Measurements from ENCODE around the gene SETD2.

Gene SETD2

DNA sequence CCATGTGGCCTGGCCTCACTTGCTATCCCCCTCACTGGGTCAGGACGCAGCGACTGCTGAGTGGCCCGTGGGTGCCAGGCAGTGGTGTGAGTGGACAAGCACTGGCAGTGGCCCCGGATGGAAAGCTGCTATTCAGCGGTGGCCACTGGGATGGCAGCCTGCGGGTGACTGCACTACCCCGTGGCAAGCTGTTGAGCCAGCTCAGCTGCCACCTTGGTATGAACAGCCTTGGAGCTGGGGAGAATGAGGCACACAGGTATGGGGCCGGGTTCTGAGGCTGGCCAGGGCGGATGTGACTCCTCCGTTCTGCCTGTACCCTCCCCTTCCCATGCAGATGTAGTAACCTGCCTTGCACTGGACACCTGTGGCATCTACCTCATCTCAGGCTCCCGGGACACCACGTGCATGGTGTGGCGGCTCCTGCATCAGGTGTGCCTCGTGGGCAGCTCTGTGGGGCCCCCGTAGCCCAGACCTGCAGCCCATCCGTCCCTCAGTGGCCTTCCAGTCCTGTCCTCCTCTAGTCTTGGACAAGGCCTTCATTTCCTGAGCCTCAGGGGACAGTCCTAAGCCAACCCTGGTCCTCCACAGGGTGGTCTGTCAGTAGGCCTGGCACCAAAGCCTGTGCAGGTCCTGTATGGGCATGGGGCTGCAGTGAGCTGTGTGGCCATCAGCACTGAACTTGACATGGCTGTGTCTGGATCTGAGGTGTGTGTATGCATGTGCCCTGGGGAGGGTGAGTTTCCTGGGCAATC lies 156.3 kb downstream of the SETD2 start:
- no peak for DNase-seq

DNA sequence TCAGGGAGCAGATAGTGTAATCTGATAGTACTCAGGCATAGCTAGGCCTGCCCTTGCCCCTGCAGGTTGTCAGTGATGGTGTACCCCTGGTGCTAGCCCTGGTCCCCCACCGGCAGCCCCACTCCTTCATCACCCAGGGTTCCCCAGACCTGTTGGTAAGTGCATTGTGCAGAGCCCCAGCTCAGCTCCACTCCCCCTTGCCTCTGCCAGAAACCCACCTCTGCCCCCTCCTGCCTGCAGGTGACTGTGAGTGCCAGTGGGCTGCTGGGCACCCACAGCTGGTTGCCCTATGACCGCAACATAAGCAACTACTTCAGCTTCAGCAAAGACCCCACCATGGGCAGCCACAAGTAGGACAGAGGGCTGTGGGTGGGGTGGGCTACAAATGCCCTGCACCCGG lies 156.9 kb downstream of the SETD2 start:
- DNase-seq: no peak

DNA sequence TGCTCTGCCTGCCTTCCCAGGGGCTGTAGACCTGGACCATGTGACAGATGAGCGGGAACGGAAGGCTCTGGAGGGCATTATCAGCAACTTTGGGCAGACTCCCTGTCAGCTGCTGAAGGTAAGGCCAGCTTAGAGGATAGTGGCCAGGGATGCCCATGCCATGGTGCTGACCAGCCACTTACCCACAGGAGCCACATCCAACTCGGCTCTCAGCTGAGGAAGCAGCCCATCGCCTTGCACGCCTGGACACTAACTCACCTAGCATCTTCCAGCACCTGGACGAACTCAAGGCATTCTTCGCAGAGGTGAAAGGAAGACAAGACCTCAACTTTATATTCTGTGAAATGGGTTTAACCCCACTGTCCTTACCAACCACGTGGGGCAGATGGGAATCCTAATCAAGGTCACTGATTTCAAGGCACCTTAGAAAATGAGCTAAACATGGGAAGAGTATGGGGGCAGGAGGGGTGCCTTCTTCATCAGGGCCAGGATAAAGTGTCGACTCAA lies 157.7 kb downstream of the SETD2 start:
- DNase-seq: no peak

DNA sequence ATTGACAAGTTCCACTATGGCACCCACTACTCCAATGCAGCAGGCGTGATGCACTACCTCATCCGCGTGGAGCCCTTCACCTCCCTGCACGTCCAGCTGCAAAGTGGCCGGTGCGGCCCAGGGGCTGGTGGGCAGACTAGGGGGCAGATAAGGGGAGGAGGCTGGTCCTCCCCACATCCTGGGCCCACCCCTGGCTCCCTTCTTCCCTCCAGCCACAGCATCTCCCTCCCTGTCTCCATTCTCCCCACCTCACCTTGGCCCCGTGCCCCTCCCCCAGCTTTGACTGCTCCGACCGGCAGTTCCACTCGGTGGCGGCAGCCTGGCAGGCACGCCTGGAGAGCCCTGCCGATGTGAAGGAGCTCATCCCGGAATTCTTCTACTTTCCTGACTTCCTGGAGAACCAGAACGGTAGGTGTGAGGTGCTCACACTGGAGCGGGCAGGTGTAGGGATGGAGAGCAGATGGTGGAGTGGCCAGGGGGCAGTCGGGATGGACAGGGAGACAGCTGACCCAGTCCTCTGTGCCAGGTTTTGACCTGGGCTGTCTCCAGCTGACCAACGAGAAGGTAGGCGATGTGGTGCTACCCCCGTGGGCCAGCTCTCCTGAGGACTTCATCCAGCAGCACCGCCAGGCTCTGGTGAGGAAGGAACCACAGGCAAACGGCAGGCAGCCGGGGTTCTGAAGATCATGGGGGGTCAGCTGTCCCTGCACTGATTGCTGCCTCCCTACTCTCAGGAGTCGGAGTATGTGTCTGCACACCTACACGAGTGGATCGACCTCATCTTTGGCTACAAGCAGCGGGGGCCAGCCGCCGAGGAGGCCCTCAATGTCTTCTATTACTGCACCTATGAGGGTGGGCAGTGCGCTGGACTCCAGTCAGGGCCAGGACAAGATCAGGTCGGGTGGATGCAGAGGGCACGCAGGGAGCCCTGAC lies 158.4 kb downstream of the SETD2 start:
- no peak for DNase-seq

GRCh38 chr3:47004369-47005211 lies 159.3 kb downstream of the SETD2 start:
- DNase-seq: no peak

DNA sequence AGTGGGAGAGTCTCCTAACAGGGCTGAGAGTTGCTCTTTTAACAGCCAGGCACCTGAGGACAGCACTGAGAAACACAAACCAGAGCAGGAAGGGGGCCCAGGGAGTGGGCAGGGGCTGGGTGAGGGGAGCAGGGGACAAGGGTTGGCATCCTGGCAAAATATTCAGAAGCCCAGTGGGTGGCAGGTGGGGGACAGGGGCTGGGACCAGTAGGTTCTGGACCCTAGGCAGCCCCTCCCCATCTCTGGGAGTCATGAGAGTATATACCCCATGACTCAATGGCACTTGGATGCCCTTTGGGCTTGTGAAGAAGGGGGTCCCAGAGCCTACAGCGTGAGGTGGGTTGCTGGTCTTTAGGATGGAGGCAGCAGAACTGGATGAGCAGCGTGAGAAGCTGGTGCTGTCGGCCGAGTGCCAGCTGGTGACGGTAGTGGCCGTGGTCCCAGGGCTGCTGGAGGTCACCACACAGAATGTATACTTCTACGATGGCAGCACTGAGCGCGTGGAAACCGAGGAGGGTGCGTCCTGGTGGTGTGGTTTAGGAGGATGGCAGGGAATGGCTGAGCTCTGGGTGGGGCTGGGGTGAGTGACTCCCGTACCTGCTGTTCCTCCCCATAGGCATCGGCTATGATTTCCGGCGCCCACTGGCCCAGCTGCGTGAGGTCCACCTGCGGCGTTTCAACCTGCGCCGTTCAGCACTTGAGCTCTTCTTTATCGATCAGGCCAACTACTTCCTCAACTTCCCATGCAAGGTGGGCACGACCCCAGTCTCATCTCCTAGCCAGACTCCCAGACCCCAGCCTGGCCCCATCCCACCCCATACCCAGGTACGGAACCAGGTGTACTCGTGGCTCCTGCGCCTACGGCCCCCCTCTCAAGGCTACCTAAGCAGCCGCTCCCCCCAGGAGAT lies 160.2 kb downstream of the SETD2 start:
- DNase-seq: no peak

- no peak for DNase-seq
Measured at GRCh38 chr3:47003056-47003410, 160.9 kb downstream of the SETD2 start.

DNA sequence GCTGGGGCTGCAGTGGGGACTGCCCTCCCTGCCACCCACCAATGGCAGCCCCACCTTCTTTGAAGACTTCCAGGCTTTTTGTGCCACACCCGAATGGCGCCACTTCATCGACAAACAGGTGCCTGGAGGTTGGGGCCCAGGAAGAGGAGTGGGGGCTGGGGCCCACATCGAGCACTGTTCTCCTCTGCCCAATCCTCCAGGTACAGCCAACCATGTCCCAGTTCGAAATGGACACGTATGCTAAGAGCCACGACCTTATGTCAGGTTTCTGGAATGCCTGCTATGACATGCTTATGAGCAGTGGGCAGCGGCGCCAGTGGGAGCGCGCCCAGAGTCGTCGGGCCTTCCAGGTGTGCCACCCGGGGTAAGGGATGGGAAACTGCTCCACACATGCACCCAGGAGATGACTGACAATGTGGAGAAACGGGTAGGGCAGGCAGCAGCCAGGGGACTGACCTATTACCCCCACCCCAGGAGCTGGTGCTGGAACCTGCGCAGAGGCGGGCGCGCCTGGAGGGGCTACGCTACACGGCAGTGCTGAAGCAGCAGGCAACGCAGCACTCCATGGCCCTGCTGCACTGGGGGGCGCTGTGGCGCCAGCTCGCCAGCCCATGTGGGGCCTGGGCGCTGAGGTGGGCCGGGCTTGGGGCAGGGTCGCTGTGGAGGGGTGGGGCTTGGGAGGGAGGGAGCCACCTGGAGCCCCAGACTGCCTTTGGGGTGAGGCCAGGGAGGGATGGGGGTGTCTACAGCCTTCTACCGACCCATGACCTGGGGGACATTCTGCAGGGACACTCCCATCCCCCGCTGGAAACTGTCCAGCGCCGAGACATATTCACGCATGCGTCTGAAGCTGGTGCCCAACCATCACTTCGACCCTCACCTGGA lies 161.5 kb downstream of the SETD2 start:
- DNase-seq: no peak

DNA sequence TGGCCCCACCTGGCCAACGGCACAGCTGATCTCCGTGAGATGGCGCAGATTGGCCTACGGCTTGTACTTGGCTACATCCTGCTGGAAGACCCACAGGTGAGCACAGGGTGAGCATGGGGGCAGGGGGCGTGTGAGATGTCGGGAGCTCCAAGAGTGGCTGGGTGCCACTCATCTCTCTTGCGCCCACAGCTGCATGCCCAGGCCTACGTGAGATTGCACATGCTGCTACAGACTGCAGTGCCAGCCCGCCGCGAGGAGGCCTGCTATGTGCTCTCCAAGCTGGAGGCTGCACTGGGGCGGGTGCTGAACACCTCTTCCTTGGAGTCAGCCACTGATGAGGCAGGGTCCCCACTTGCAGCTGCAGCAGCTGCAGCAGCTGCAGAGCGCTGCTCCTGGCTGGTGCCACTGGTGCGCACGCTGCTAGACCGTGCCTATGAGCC lies 162.2 kb downstream of the SETD2 start:
- no peak for DNase-seq

GRCh38 chr3:47000922-47001730 lies 162.8 kb downstream of the SETD2 start:
- no peak for DNase-seq

DNA sequence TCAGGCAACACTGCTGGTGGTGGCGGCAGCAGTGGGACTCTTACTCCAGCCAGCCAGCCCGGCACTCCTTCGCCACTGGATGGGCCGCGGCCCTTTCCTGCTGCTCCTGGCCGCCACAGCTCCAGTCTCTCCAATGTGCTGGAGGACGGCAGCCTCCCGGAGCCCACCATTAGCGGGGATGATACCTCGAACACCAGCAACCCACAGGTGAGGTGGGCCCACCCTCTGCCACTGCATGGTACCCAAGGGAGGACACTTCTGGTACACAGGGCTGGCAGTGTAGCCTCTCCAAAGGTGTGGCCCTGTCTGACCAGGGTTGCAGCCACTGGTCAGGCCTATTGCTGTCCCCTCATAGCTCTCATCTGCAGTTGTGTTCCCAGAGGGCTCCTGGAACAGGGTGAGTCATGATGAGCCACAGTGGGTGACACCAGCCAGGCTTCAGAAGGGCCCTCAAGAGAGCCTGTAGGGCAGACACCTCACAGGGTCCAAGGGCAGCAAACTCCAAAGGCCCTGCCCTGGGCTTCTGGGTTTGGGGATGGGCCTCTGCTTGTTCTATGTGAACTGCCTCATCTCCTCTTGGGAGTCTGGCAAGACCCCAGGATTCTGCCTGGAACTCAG lies 163.6 kb downstream of the SETD2 start:
- DNase-seq: no peak

- no peak for DNase-seq
Measured at GRCh38 chr3:46999516-47000197, 164.3 kb downstream of the SETD2 start.

- no peak for DNase-seq
Measured at GRCh38 chr3:46998852-46999515, 164.9 kb downstream of the SETD2 start.

DNA sequence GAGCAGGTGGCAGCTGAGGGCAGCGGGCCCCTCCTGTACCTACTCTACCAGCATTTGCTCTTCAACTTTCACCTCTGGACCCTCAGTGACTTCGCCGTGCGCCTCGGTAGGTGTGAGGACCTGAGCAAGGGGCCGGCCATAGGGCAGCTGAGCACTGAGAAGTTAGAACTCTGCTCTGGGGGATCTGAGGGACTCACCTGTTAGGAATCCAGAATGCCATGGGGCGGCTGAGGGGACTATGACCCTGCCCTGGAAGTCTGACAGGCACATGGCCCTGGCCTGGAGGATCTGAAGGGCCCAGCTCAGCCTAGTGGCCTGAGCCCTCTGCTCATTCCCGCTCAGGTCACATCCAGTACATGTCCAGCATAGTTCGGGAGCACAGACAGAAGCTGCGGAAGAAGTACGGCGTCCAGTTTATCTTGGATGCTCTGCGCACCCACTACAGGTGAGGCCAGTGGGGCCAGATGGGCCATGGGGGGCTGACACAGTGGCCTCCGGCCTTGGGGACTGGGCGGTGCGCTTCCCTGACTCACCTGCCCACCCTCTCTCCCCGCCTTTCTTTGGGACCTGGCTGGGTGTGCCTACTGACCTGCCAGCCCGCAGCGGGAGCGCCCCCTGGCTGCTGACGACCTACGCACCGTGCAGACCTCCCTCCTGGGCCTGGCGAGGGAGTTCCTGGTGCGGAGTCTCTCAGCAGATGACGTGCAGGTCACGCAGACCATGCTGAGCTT lies 165.6 kb downstream of the SETD2 start:
- no peak for DNase-seq

DNA sequence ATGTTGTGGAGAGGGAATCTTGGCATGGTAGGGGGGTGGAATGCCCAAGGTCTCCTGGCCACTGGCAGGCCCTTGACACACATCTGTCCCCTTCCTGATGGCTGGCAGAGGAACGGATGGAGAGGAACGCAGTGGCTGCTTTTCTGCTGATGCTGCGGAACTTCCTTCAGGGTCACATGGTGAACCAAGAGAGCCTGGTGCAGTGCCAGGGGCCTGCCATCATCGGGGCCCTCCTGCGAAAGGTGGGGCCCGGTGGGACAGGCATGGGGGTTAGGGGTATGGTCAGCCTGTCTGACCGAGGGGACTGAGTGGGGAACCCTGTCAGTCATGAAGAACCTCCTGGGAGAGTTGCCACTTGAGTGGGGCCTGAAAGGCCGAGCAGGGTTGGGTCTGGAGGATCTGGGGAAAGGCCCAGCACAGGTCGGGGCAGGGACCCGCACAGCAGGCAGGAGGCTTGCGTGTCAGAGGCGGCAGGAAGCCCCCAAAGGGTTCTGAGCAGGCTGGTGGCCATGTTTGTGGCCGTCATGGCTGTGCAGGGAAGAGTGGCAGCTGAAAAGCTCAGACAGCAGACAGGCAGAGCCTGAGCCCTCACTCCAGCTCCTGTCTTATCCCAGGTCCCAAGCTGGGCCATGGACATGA lies 166.3 kb downstream of the SETD2 start:
- no peak for DNase-seq

DNA sequence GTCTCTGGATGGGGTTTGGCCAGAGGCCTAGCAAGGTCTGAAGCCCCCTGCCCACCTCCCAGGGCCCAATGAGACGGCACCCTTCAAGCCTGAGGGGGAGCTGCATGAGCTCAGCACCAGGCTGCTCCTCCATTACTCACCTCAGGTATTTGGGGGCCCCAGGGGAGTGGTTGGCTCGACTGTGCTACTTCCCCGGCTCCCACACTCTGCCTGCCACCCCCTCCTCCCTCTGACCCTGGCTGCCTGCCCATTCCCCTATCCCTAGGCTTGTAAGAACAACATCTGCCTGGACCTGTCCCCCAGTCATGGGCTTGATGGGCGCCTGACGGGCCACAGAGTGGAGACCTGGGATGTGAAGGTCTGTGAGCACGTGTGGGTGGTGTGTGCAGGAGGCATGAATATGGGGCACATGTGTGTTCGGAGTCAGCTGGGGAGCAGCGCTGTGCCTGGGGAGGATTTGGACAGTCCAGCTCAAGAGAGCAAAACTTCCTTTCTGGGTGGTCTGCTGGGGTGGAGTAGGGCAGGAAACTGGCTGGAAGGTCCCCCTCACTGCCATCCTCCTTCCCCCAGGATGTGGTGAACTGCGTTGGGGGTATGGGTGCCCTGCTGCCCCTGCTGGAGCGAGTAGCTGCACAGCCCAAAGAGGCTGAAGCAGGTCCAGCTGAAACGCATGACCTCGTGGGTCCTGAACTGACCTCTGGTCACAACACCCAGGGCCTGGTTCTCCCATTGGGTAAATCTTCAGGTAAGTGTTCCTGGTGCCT lies 167.0 kb downstream of the SETD2 start:
- DNase-seq: no peak
